KOPT-K1 (cell line): ENCODE data around the gene C10orf67.

Experiments
- H3K27ac ChIP-seq: fragments of 200-600 bp; sonication (generic); 2 replicates; pipeline ENCODE4 v1.5.1; 2016; ENCODE audit warnings: antibody characterized with exemption, mild to moderate bottlenecking, low read depth, low read length; ENCODE audit not compliant: poor library complexity, severe bottlenecking
- H3K36me3 ChIP-seq: fragments of 200-600 bp; sonication (generic); 2 replicates; pipeline ENCODE4 v1.5.1; 2017; ENCODE audit warnings: antibody characterized with exemption, mild to moderate bottlenecking, low read length, moderate library complexity; ENCODE audit not compliant: insufficient read depth
- H3K9me3 ChIP-seq: fragments of 200-600 bp; sonication (generic); 2 replicates; pipeline ENCODE4 v1.5.1; 2017; ENCODE audit warnings: antibody characterized with exemption, low read length, mild to moderate bottlenecking; ENCODE audit not compliant: insufficient read depth, poor library complexity, severe bottlenecking

C10orf67 gene

DNA sequence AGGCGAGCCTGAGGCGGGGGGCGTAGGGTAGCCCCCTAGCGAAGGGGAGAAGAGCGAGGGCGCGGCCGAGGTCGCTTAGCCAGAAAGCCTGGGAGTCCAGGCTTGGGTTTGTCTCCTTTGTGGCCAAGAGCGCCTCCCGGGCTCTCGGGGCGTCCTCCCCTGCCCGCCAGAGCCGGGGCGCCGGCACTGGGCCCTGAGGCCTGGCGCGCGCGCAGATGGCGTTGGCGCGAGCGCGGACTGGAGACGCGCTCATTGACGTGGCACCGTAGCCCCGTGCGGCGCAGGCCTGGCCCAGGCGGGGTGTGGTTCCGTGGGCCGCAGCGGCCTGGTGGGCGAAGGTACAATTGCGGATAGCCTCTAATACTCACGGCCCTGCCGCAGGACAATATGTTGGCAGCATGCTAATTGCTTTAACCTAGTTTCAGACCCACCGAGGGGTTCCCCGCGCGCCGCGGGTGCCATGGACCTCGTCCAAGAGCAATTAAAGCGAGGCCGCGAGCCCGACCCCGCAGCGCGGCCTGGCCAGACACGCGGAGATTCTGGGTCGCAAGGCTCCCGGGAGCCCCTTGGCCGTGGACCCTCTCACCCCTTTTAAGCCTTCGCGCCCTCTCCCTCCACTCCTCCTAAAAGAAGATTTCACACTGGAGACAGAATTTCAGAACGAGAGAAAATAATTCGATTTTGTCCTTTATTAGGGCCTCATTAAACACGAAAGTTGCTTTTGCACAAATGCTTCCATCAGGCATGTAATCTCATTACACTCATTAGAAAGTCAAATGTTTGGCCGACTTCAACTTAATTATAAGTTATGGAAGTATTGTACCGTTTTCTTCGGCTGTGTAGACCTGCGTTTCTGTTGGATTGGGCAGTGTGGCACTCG is 149.4 kb downstream of the C10orf67 start:
- Histone ChIP-seq H3K27ac (no peak overlapping the region), H3K9me3 (peaks cover 5% of the 10 kb centered on the region), H3K36me3 (no peaks in the 10 kb centered on the region)

DNA sequence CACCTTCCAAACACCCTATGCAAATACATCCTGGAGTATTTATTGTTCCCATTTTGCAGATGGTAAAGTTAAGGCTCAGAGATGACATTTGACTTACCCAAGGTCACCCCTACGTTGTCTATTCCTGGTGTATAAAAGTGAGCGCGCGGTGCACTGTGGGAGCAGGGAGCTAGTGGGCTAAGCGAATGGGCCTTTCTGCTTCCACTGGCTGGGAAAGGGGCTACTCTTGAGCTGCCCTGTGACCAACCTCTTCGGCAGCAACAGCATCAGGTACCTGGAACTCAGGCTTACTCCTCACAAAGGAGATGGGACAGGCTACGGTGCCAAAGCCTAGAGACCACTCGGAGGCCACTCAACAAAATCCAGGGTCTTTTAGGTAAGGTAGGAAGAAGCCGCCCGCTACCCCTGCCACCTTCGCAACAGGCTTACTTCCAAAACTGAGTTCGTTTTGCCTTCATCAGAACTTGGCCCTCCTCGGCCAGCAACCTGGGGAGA is 150.1 kb downstream of the C10orf67 start:
- Histone ChIP-seq H3K27ac (no peak overlapping the region), H3K9me3 (peaks cover 5% of the 10 kb centered on the region), H3K36me3 (no peaks in the 10 kb centered on the region)

DNA sequence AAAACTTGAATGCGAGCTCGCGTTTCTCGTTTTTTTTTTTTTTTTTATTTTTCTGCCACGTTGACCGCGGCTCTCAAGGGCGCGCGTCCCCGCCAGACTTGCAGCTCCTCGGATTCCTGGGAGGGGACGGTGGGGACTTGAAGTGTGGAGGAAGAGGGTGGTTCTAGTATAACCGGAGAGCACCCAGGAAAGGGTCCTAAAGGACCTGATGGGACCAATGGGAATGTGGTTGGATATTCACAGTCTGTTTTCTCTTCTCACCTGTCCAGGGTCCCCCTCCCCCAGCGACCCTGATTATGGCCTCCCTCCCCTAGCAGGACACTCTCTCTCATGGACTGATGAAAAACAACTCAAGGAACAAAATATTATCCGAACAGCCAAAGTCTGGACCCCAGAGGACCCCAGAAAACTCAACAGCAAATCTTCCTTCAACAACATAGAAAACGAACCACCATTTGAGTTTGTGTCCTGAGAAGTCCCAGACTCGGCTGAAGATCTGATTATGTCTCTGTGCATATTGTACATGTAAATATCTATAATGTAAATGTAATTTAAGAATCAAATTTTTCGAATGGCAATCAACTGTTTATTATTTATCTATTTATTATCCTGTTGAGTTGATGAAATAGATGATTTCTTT is 151.0 kb downstream of the C10orf67 start:
- no peak overlapping the region for H3K27ac ChIP-seq
- H3K9me3 ChIP-seq, result no peaks in the 10 kb centered on the region
- H3K36me3 ChIP-seq, result no peaks in the 10 kb centered on the region

- no peaks in the 10 kb centered on the region for H3K36me3 ChIP-seq
- no peak overlapping the region for H3K27ac ChIP-seq
- no peaks in the 10 kb centered on the region for H3K9me3 ChIP-seq
These were observed 151.7 kb downstream of the C10orf67 start for GRCh38 chr10:23192712-23193434.

DNA sequence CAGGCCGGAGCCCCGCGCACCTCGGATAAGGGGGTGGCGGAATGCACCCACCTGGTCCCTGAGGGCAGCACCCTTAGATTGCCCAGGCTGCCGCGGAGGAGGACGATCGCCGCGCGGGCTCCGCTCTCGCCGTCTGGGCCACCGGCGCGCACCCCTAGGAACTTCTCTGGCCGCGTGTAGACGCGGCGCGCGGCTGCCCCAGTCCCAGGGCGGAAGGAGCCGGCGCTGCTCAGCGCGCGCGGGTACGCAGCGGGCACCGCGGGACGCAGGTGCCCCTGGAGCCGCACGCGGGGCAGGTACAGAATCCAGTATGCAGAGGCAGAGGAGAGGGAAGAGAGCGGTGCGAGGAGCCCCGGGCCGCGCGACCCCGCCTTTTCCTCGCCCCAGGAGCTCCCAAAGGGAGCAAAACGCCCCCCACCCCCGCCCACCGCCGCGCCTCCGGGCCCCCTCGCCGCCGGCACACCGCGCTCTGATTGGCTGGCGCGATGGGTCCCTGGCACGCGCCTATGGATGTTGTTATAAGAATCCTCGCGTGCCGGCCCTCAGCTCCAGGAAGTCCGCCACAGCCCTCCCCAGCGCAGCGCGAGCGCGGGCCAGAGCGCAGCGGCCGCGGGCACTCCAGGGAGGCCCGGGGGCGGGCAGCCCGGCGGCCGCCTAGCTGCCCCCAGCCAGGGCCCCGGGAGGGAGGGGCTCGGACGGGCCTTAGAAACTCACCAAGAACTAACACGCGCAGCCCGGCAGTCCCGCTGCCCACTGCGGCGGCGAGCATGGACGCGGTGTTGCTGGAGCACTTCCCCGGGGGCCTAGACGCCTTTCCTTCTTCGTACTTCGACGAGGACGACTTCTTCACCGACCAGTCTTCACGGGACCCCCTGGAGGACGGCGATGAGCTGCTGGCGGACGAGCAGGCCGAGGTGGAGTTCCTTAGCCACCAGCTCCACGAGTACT is 152.6 kb downstream of the C10orf67 start, which contains the start of gene PTF1A:
Gene PTF1A (plus strand): TSS at position 549 of the 948 bp plus-strand sequence. CDS start 219 bp downstream, at position 768.
- Histone ChIP-seq H3K27ac (no peak within 1 kb of the TSS), H3K36me3 (no peaks in the 10 kb centered on the region), H3K9me3 (no peaks in the 10 kb centered on the region)

DNA sequence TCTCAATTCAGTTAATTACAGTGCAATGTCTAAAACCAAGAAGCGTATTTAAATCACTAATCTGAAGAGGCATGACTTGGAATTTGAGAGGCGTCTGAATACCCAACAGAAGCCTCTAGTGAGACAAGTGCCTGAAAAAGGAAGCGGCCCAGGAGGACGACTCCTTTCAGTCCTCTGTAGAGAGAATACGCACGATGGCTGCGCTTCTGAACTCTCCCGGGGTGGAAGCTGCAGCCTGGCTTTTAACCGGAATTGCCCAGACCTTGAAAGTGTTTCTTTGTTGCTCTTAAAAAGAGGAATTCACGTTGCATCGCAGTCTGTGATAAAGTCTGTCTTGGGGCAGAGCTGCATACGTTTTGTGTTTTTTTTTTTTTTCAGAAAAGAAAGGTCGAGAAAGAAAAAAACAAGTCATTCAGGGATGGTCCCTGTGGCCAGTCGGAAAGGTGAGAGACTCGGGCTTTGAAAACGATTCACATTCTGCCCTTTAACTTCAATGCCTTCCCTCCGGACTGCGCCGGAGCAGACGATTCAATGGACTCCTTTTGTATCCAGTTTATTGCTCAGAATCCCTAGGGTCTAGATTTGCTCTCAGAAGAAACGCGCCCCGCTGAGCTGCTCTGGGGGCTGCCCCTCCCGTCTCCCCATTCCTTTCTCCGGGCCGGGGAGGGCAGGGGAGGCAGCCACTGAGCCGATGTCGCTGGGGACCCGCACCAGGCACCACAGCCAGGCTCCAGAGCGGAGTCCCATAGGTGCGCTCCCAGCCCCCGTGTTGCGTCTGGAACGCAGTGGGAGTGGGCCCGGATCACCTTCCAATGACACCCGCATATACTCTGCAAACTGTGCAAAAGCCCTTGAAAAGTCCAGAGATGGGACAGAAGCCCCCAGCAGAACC is 153.5 kb downstream of the C10orf67 start:
- no peaks in the 10 kb centered on the region for H3K36me3 ChIP-seq

DNA sequence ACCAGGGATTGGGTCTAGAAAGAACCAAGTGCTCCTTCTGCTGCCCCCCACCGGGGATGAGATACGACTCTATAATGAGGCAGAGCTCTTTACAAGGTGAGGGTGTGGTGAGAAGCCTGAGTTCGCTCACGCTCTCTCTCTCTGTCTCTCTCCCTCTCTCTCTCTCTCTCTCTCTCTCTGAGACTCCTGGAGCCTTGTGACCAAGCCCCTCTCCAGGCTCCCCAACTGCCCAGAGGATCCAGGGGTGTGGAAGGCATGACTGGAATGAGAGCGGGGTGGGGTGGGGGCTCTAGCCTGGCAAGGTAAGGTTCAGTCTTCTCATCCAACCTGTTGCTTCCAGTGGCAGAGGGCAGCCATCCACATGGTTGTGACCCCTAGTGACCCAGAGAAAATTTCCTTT is 155.6 kb downstream of the C10orf67 start:
- H3K27ac ChIP-seq, result no peak overlapping the region
- no peaks in the 10 kb centered on the region for H3K36me3 ChIP-seq
- no peaks in the 10 kb centered on the region for H3K9me3 ChIP-seq

More for the DNA sequence above, 153.5 kb downstream of the C10orf67 start:
- no peaks in the 10 kb centered on the region for H3K9me3 ChIP-seq
- H3K27ac ChIP-seq, result no peak overlapping the region

- Histone ChIP-seq H3K36me3 (no peaks in the 10 kb centered on the region), H3K9me3 (no peaks in the 10 kb centered on the region), H3K27ac (no peak overlapping the region)
These were observed 157.4 kb downstream of the C10orf67 start for GRCh38 chr10:23187155-23187554.

DNA sequence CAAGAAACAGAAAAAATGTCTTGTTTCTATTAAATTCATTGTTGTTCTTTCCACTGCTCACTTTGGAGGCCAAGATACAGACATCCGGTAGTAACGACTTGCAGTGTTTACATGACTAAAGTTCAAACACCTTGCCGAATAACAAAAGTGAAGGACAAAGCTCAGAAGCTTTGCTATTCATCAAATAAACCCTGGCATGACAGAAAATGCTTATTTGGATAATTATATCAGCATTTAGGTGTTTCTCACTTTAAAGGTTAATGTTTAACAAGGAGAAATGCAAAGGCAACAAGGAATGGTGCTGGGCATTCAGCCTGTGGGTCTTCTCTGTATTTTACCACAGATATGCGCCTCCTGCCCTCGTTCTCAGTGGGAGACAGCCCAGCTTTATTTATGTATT is 157.9 kb downstream of the C10orf67 start:
- H3K9me3 ChIP-seq, result no peaks in the 10 kb centered on the region
- no peaks in the 10 kb centered on the region for H3K36me3 ChIP-seq
- H3K27ac ChIP-seq, result no peak overlapping the region

DNA sequence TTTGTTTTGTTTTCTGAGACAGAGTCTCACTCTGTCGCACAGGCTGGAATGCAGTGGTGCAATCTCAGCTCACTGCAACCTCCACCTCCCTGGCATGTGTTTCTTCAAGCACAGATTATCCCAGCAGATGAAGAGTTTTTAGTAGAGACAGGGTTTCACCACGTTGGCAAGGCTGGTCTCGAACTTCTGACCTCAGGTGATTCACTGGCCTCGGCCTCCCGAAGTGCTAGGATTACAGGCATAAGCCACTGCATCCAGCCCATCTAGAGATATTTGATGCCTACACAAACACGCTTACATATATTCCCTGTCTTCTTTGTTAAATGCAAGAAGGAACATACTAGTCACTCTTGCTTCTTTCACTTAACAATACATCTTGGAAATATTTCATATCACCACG is 158.4 kb downstream of the C10orf67 start:
- no peaks in the 10 kb centered on the region for H3K9me3 ChIP-seq
- no peaks in the 10 kb centered on the region for H3K36me3 ChIP-seq
- no peak overlapping the region for H3K27ac ChIP-seq

GRCh38 chr10:23174977-23175512 is 169.6 kb downstream of the C10orf67 start:
- Histone ChIP-seq H3K9me3 (no peaks in the 10 kb centered on the region), H3K36me3 (no peaks in the 10 kb centered on the region), H3K27ac (no peak overlapping the region)

- Histone ChIP-seq H3K36me3 (no peaks in the 10 kb centered on the region), H3K9me3 (no peaks in the 10 kb centered on the region), H3K27ac (no peak overlapping the region)
These were observed 170.3 kb downstream of the C10orf67 start for GRCh38 chr10:23174074-23174976.
